ENCODE data around the gene OR52E6.

The OR52E6 gene

GRCh38 chr11:5831196-5831829 lies 10.4 kb downstream of the OR52E6 start:
- H3K27ac ChIP-seq = no peak overlapping the region

DNA sequence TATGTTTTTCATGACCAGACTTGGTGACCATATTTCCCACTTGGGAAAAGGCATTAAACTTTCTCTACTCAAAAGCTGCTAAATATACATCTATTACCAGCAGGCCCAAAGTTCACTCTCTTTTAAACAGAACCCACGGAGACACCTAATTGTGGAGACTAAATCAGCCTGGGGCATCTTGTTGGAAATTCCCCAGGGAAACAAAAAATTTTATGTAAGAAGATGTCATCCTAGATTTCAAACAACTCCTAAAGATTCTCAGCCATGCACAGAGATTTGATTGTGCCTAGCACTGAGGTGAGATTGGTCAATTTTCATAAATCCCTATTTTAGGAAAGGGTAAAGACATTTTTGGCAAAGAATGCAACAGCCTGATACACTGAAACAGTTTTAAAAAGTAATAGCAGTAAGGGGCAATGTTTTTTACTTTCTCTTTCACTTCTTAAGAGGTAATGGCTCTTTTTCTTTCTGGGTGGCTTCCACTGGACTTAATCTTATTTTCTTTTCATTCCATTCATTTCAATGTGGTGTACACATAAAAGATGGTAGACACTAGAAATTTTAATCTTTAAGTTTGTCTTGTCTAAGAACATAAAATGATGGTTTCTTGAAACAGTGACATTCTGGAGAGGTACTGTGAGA lies 23.3 kb downstream of the OR52E6 start:
- TF ChIP-seq CTCF (conservative IDR thresholded peaks at IDR 0.05) (no peak), ZFX (IDR thresholded peaks at IDR 0.05) (no peak)
- H3K27ac ChIP-seq = no peak overlapping the region

More at GRCh38 chr11:5831196-5831829, 10.4 kb downstream of the OR52E6 start:
- TF ChIP-seq ZFX (IDR thresholded peaks at IDR 0.05) (no peak), CTCF (conservative IDR thresholded peaks at IDR 0.05) (no peak)

DNA sequence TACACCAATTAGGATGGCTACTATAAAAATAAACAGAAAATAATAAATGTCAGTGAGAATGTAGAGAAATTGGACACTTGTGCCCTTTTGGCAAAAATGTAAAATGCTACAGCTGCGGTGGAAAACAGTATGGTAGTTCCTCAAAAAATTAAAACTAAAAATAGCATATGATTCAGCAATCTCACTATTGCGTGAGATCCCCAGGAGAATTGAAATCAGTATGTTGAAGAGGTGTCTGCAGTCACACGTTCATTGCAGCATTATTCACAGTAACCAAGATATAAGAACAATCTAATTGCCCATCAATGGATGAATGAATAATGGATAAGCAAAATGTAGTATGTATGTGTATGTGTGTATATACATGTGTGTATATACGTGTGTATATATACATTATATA lies 26.2 kb downstream of the OR52E6 start:
- H3K27ac ChIP-seq = no peak overlapping the region
- no peak for TF ChIP-seq ZFX (IDR thresholded peaks at IDR 0.05)
- TF ChIP-seq CTCF (conservative IDR thresholded peaks at IDR 0.05) = no peak

GRCh38 chr11:5809905-5810795 lies 31.5 kb downstream of the OR52E6 start:
- no peak for TF ChIP-seq ZFX (IDR thresholded peaks at IDR 0.05)

DNA sequence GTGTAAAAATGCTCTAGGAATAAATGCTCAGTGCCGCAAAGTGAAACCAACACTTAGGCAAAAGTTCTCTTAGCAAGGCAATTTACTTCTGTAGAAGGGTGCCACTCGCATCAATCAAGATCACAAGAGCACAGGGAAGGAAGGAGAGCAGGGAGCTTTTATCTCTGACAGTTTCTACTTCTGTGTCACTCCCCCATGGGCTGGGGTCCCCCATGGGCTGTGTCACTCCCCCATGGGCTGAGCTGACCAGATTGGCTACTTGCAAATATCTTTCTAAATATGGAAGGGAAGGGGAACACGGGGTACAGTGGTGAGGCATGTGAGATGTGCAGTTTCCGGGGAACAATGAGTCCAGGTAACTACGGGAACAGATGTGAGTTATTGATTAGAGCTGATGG lies 32.6 kb downstream of the OR52E6 start:
- TF ChIP-seq ZFX (IDR thresholded peaks at IDR 0.05) = no peak
- no peak for TF ChIP-seq CTCF (conservative IDR thresholded peaks at IDR 0.05)
- no peak overlapping the region for H3K27ac ChIP-seq

More at GRCh38 chr11:5809905-5810795, 31.5 kb downstream of the OR52E6 start:
- H3K27ac ChIP-seq = no peak overlapping the region

GRCh38 chr11:5808500-5809121 lies 33.1 kb downstream of the OR52E6 start, which contains the start of gene OR52N2:
Gene OR52N2 (plus strand): TSS chr11:5808924. CDS start chr11:5820336, 11,412 bp downstream.
- TF ChIP-seq CTCF (conservative IDR thresholded peaks at IDR 0.05) (peak; percentile 87), ZFX (IDR thresholded peaks at IDR 0.05) (no peak)
- no peak within 1 kb of the TSS for H3K27ac ChIP-seq

DNA sequence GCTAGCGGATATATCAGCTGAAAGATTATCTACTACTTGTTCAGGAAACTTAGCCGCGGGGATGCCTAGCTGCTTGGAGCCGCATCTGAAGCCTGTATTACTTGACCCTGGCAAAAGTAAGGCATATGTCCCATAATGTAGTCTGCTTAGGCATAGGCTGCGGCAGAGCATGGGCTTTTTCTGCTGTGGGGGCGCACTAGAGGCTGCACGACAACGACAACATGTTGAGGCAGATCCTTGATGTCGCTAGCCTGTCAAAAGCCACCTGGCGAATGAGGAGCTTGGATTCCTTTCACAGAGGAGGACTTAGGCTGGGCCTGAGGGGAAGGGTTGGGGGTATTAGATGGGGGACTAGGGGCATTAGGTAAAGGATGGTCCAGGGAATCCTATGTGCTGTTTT lies 34.1 kb downstream of the OR52E6 start:
- TF ChIP-seq ZFX (IDR thresholded peaks at IDR 0.05) (no peak), CTCF (conservative IDR thresholded peaks at IDR 0.05) (no peak)

More for the DNA sequence above, 34.1 kb downstream of the OR52E6 start:
- H3K27ac ChIP-seq = no peak overlapping the region
